22Rv1 (cell line): ENCODE data around the gene TIGAR.

Experiments used
- CTCF ChIP-seq: fragments of 450-650 bp; IDR thresholded peaks from 2 replicates; pipeline ENCODE4 v1.5.1; 2017; ENCODE audit warnings: mild to moderate bottlenecking
- ZFX ChIP-seq: fragments of 450-650 bp; IDR thresholded peaks from 2 replicates; pipeline ENCODE4 v1.6.1; 2017; ENCODE audit warnings: antibody characterized with exemption, borderline replicate concordance

DNA sequence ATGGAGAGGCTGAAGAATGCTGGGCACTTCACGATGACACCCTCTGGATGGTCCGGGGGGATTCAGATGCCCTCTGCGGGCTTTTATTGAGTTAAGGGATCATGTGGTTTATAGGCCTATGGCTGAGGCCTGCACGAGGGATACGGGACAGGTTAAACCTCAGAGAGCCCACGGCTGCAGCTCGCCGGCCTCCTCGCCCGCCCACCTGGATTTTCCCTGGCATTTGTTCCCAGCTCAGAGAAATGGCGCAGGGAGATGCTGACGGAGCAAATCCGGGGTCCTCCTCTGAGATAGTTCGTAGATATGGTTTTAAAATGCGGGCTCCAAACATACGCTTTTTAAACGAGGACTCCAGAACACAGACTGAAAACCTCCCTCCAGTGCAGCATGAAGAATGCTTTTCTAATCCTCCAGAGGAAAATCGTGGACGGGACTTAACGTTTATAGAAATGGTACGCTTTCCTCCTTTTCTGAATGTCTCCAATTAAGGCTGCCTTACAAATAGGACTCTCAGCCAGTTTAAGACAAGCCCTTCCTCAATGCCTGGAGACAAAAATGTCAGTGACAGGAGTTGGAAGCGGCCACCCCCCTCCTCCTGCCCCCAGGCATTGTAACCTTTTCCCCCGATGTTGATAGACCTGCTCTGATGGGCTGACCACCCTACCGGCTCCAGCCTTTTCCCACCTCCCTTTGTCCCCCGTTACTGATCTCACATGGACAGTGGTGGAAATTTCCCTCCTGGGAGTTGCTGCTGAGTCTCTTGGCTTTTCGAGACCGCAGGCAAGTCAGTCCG, 30.8 kb upstream of the TIGAR start:
- no peak for TF ChIP-seq CTCF
- TF ChIP-seq ZFX, result no peak
